HepG2 (cell line): Measurements from ENCODE around the gene ADIPOR1. TPM values are rescaled to one million over a fixed set of nuclear protein-coding genes. Genes with fewer than 3 reads are reported as not detected.

Experiments used
- AGO2 ChIP-seq: fragments of 200-400 bp; formaldehyde crosslinking; optimal IDR thresholded peaks from 2 replicates; pipeline ENCODE3; 2017; ENCODE audit warnings: mild to moderate bottlenecking, low read depth, low read length, moderate library complexity
- GLI4 ChIP-seq: sonication (generic); formaldehyde crosslinking; IDR thresholded peaks from 2 replicates; pipeline ENCODE4 v1.5.1; 2020; ENCODE audit warnings: missing genetic modification reagents, mild to moderate bottlenecking, moderate library complexity, borderline replicate concordance
- HDAC2 ChIP-seq: sonication (generic); formaldehyde crosslinking; IDR thresholded peaks from 2 replicates; pipeline ENCODE4 v1.4.0; 2020; ENCODE audit warnings: missing genetic modification reagents
- REXO4 ChIP-seq: sonication (generic); formaldehyde crosslinking; IDR thresholded peaks from 2 replicates; pipeline ENCODE4 v1.8.0; 2022; ENCODE audit warnings: missing genetic modification reagents, mild to moderate bottlenecking, borderline replicate concordance
- XRCC5 ChIP-seq: fragments of 200-400 bp; formaldehyde crosslinking; optimal IDR thresholded peaks from 2 replicates; pipeline ENCODE3; 2017; ENCODE audit warnings: mild to moderate bottlenecking, low read length
- ZBTB42 ChIP-seq: sonication (generic); formaldehyde crosslinking; IDR thresholded peaks from 2 replicates; pipeline ENCODE4 v1.5.0; 2020; ENCODE audit warnings: mild to moderate bottlenecking, missing genetic modification reagents
- ZFYVE20 ChIP-seq: sonication (generic); formaldehyde crosslinking; IDR thresholded peaks from 2 replicates; pipeline ENCODE4 v1.8.0; 2023; ENCODE audit warnings: low read depth, mild to moderate bottlenecking, moderate library complexity, missing genetic modification reagents, borderline replicate concordance
- ZNF292 ChIP-seq: sonication (generic); formaldehyde crosslinking; IDR thresholded peaks from 2 replicates; pipeline ENCODE4 v1.8.1; 2022; ENCODE audit warnings: mild to moderate bottlenecking, low read depth, missing genetic modification reagents, borderline replicate concordance
- ZNF557 ChIP-seq: sonication (generic); formaldehyde crosslinking; IDR thresholded peaks from 2 replicates; pipeline ENCODE4 v1.4.0; 2020; ENCODE audit warnings: missing genetic modification reagents
- polyA plus RNA-seq, 8 experiments: library from polyadenylated mRNA; depleted of rRNA in 3 of 8; stranded (reverse) in 7 of 8; unstranded in 1 of 8; fragments of >200 nt; fragmentation: Illumina TruSeq in 4 of 8; extraction: Trizol in 4 of 8; gene quantifications; 2 replicates each; pipeline versions ENCODE4 v1.2.1 to v1.2.3, GENCODE V29; 2011 to 2016; ENCODE audit warnings: low read depth in 4 of 8, missing spikeins in 1 of 8, mixed read lengths in 1 of 8; ENCODE audit not compliant: insufficient read depth in 1 of 8
- total RNA-seq, 5 experiments: library from RNA; depleted of rRNA; stranded (reverse); fragments of >200 nt; fragmentation: Illumina TruSeq; extraction: Trizol; gene quantifications; 2 replicates each; pipeline ENCODE4 v1.2.3, GENCODE V29; 2016; ENCODE audit warnings: low read depth in 1 of 5
- TF ChIP-seq, protein P1 (sequence below): sonication (generic); formaldehyde crosslinking; IDR thresholded peaks from 2 replicates; pipeline ENCODE4 v1.8.1; 2023; ENCODE audit warnings: missing genetic modification reagents, inconsistent platforms, borderline replicate concordance
- TF ChIP-seq, protein P2 (sequence below): sonication (generic); formaldehyde crosslinking; IDR thresholded peaks from 2 replicates; pipeline ENCODE4 v1.4.0; 2020; ENCODE audit warnings: missing genetic modification reagents
- TF ChIP-seq, protein P3 (sequence below): sonication (generic); formaldehyde crosslinking; IDR thresholded peaks from 2 replicates; pipeline ENCODE4 v1.5.1; 2020; ENCODE audit warnings: mild to moderate bottlenecking, moderate library complexity, missing genetic modification reagents
- TF ChIP-seq, protein P4 (sequence below): sonication (generic); formaldehyde crosslinking; IDR thresholded peaks from 2 replicates; pipeline ENCODE4 v1.5.0; 2020; ENCODE audit warnings: mild to moderate bottlenecking, missing genetic modification reagents, borderline replicate concordance
- TF ChIP-seq, protein P5 (sequence below): sonication (generic); formaldehyde crosslinking; IDR thresholded peaks from 2 replicates; pipeline ENCODE4 v1.4.0; 2020; ENCODE audit warnings: mild to moderate bottlenecking, low read depth, missing genetic modification reagents

Gene ADIPOR1
- total and polyA plus RNA-seq, 2 of the 13 experiments (the other 11 are each of a cell fraction or from before 2014, with no cell fraction given), result 60.0 to 141 TPM

DNA sequence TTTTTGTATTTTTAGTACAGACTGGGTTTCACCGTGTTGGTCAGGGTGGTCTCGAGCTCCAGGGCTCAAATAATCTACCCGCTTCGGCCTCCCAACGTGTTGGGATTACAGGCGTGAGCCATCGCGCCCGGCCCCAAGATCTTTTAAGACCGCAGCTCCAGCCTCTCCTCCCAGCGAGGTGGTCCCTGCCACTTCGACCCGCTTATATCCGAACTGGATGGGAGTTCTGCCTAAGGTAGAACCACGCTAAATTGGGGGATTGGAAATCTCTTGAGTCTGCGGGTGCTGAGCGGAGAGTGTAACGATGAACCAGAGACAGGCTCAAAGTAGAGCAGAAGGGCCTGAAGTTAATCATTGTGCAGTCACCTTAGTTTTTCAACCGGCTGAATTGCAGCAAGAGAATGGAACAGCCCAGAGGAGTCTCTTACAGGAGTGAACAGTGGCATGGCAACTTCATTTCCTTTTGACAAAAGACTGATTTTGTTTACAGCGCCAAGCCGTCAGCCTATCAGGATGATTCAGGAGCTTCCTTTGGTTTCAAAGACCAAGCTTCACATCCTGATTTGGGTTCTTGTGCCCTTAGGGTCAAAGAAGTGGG lies 9.7 kb upstream of the ADIPOR1 start (continued):
- TF ChIP-seq, protein P1, sequence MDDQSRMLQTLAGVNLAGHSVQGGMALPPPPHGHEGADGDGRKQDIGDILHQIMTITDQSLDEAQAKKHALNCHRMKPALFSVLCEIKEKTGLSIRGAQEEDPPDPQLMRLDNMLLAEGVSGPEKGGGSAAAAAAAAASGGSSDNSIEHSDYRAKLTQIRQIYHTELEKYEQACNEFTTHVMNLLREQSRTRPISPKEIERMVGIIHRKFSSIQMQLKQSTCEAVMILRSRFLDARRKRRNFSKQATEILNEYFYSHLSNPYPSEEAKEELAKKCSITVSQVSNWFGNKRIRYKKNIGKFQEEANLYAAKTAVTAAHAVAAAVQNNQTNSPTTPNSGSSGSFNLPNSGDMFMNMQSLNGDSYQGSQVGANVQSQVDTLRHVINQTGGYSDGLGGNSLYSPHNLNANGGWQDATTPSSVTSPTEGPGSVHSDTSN (CRISPR knock-in tag), result no peak
- no peak for TF ChIP-seq ZFYVE20 (CRISPR knock-in tag)
- TF ChIP-seq, protein P2, sequence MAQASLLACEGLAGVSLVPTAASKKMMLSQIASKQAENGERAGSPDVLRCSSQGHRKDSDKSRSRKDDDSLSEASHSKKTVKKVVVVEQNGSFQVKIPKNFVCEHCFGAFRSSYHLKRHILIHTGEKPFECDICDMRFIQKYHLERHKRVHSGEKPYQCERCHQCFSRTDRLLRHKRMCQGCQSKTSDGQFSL (CRISPR knock-in tag), result no peak
- TF ChIP-seq AGO2, result no peak
- TF ChIP-seq, protein P3, sequence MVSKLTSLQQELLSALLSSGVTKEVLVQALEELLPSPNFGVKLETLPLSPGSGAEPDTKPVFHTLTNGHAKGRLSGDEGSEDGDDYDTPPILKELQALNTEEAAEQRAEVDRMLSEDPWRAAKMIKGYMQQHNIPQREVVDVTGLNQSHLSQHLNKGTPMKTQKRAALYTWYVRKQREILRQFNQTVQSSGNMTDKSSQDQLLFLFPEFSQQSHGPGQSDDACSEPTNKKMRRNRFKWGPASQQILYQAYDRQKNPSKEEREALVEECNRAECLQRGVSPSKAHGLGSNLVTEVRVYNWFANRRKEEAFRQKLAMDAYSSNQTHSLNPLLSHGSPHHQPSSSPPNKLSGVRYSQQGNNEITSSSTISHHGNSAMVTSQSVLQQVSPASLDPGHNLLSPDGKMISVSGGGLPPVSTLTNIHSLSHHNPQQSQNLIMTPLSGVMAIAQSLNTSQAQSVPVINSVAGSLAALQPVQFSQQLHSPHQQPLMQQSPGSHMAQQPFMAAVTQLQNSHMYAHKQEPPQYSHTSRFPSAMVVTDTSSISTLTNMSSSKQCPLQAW (CRISPR knock-in tag), result no peak
- TF ChIP-seq ZNF292 (CRISPR knock-in tag), result no peak
- peak; percentile 32 for TF ChIP-seq XRCC5
- TF ChIP-seq, protein P4, sequence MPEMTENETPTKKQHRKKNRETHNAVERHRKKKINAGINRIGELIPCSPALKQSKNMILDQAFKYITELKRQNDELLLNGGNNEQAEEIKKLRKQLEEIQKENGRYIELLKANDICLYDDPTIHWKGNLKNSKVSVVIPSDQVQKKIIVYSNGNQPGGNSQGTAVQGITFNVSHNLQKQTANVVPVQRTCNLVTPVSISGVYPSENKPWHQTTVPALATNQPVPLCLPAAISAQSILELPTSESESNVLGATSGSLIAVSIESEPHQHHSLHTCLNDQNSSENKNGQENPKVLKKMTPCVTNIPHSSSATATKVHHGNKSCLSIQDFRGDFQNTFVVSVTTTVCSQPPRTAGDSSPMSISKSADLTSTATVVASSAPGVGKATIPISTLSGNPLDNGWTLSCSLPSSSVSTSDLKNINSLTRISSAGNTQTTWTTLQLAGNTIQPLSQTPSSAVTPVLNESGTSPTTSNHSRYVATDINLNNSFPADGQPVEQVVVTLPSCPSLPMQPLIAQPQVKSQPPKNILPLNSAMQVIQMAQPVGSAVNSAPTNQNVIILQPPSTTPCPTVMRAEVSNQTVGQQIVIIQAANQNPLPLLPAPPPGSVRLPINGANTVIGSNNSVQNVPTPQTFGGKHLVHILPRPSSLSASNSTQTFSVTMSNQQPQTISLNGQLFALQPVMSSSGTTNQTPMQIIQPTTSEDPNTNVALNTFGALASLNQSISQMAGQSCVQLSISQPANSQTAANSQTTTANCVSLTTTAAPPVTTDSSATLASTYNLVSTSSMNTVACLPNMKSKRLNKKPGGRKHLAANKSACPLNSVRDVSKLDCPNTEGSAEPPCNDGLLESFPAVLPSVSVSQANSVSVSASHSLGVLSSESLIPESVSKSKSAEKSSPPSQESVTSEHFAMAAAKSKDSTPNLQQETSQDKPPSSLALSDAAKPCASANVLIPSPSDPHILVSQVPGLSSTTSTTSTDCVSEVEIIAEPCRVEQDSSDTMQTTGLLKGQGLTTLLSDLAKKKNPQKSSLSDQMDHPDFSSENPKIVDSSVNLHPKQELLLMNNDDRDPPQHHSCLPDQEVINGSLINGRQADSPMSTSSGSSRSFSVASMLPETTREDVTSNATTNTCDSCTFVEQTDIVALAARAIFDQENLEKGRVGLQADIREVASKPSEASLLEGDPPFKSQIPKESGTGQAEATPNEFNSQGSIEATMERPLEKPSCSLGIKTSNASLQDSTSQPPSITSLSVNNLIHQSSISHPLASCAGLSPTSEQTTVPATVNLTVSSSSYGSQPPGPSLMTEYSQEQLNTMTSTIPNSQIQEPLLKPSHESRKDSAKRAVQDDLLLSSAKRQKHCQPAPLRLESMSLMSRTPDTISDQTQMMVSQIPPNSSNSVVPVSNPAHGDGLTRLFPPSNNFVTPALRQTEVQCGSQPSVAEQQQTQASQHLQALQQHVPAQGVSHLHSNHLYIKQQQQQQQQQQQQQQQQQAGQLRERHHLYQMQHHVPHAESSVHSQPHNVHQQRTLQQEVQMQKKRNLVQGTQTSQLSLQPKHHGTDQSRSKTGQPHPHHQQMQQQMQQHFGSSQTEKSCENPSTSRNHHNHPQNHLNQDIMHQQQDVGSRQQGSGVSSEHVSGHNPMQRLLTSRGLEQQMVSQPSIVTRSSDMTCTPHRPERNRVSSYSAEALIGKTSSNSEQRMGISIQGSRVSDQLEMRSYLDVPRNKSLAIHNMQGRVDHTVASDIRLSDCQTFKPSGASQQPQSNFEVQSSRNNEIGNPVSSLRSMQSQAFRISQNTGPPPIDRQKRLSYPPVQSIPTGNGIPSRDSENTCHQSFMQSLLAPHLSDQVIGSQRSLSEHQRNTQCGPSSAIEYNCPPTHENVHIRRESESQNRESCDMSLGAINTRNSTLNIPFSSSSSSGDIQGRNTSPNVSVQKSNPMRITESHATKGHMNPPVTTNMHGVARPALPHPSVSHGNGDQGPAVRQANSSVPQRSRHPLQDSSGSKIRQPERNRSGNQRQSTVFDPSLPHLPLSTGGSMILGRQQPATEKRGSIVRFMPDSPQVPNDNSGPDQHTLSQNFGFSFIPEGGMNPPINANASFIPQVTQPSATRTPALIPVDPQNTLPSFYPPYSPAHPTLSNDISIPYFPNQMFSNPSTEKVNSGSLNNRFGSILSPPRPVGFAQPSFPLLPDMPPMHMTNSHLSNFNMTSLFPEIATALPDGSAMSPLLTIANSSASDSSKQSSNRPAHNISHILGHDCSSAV (CRISPR knock-in tag), result no peak
- TF ChIP-seq, protein P5, sequence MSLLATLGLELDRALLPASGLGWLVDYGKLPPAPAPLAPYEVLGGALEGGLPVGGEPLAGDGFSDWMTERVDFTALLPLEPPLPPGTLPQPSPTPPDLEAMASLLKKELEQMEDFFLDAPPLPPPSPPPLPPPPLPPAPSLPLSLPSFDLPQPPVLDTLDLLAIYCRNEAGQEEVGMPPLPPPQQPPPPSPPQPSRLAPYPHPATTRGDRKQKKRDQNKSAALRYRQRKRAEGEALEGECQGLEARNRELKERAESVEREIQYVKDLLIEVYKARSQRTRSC (CRISPR knock-in tag), result no peak
- no peak for TF ChIP-seq GLI4 (CRISPR knock-in tag)
- no peak for TF ChIP-seq ZNF557 (CRISPR knock-in tag)
- TF ChIP-seq REXO4, result no peak
- TF ChIP-seq ZBTB42 (CRISPR knock-in tag), result no peak
- no peak for TF ChIP-seq HDAC2 (CRISPR knock-in tag)
